Spleen (tissue), 11 donors: ENCODE measurements around the gene U2AF2. TPM values are rescaled to one million over a fixed set of nuclear protein-coding genes. Genes with fewer than 3 reads are reported as not detected.
A peak's percentile ranks its signal among the peaks of the same experiment; 100 is the strongest.

Source experiments
- DNase-seq: peaks from one replicate; pipeline ENCODE4 v3.0.0-alpha.2; 2020
- H3K27ac ChIP-seq, 8 donors: fragments of 200-600 bp; sonication (generic) in 7 of 8; 1 replicate in 4 of 8; 2 replicates in 4 of 8; pipeline versions ENCODE4 v1.5.0 to v1.8.0; 2016 to 2021; ENCODE audit warnings: inconsistent platforms in 4 of 8, mild to moderate bottlenecking in 4 of 8, moderate library complexity in 1 of 8
- H3K27me3 ChIP-seq, 7 donors: fragments of 200-600 bp; sonication (generic) in 6 of 7; replicated peaks in 1 of 7; 1 replicate in 4 of 7; 2 replicates in 3 of 7; pipeline versions ENCODE4 v1.5.0 to v1.8.0; 2016 to 2021; ENCODE audit warnings: inconsistent platforms in 3 of 7, mild to moderate bottlenecking in 1 of 7
- H3K36me3 ChIP-seq, 6 donors: fragments of 200-600 bp; sonication (generic) in 5 of 6; 1 replicate in 4 of 6; 2 replicates in 2 of 6; pipeline versions ENCODE4 v1.5.0 to v1.8.0; 2016 to 2021; ENCODE audit warnings: inconsistent platforms in 2 of 6
- H3K4me1 ChIP-seq, 6 donors: fragments of 200-600 bp; sonication (generic) in 5 of 6; 1 replicate in 3 of 6; 2 replicates in 3 of 6; pipeline versions ENCODE4 v1.5.0 to v1.8.0; 2016 to 2021; ENCODE audit warnings: inconsistent platforms in 3 of 6
- H3K4me3 ChIP-seq, 8 donors: fragments of 200-600 bp; sonication (generic) in 7 of 8; 1 replicate in 4 of 8; 2 replicates in 4 of 8; pipeline versions ENCODE4 v1.5.0 to v1.8.0; 2016 to 2021; ENCODE audit warnings: inconsistent platforms in 4 of 8, mild to moderate bottlenecking in 4 of 8, moderate library complexity in 2 of 8
- H3K9me3 ChIP-seq, 8 donors: fragments of 200-600 bp; sonication (generic) in 7 of 8; 1 replicate in 4 of 8; 2 replicates in 4 of 8; pipeline versions ENCODE4 v1.5.0 to v1.8.0; 2016 to 2021; ENCODE audit warnings: inconsistent platforms in 4 of 8
- CTCF ChIP-seq, 11 experiments: fragments of 200-600 bp in 7 of 11; fragments of 450-650 bp in 4 of 11; sonication (generic) in 4 of 11; IDR thresholded peaks in 8 of 11; conservative IDR thresholded peaks in 3 of 11; 1 replicate in 7 of 11; 2 replicates in 4 of 11; pipeline versions ENCODE4 v1.4.0 to v1.8.0; 2016 to 2021; ENCODE audit warnings: antibody characterized with exemption in 11 of 11, inconsistent platforms in 4 of 11, mild to moderate bottlenecking in 1 of 11
- POLR2A ChIP-seq, 3 donors: fragments of 450-650 bp; IDR thresholded peaks; one replicate each; pipeline ENCODE4 v1.5.1; 2017; ENCODE audit warnings: antibody characterized with exemption in 3 of 3, mild to moderate bottlenecking in 1 of 3
- POLR2AphosphoS5 ChIP-seq, 3 donors: sonication (generic); formaldehyde crosslinking; IDR thresholded peaks; one replicate each; pipeline ENCODE4 v1.5.1; 2017; ENCODE audit warnings: antibody characterized with exemption in 3 of 3
- WGBS, 5 donors: extraction: QIAGEN DNeasy Blood & Tissue Kit in 3 of 5; methylation state at CpG; one replicate each; pipeline versions ENCODE4 v1.1.5 to v1.1.7; 2013 to 2018; 5-methylcytosine and 5-hydroxymethylcytosine counted together
- intact Hi-C: fragments of 100-400 bp; cut with DNase I; formaldehyde crosslinking; loops from one replicate; pipeline ENCODE4 v1.15.0; 2023; ENCODE audit warnings: low total_unique reads
- polyA plus RNA-seq, 3 donors: library from polyadenylated mRNA; stranded (reverse); fragments of 200-250 nt; gene quantifications; one replicate each; pipeline ENCODE4 v1.2.1, GENCODE V29; 2013
- total RNA-seq, 7 donors: library from RNA; depleted of rRNA in 3 of 7; stranded (reverse); fragments of >200 nt in 3 of 7; fragmentation: NEBNext Ultra II Directional in 4 of 7; extraction: Animal tissue kit (Norgen Biotek cat#: 25700) in 4 of 7; gene quantifications; one replicate each; pipeline versions ENCODE4 v1.1.0 to v1.2.1, GENCODE V29; 2016 to 2021
- donor health status: healthy with polysubstance abuse.
- donor health status: DM: no; HTN: no; CAD: no; lungs with moderate emphysema.
- donor health status: DM: no; HTN: no; CAD: no.
- donor health status: Bipolar disorder and iron deficiency.
- donor health status: healthy.
- donor health status: DM: no; HTN: no; CAD: no.
- donor health status: DM: yes; HTN: yes; CAD: no.

Gene U2AF2
- total and polyA plus RNA-seq, 10 donors: 67.2 to 218 (median 171) TPM

- no peak for DNase-seq
- Histone ChIP-seq H3K4me3 (peak overlapping the region; percentile 61 to 97 (median 74)), H3K27me3 (no peaks in the 10 kb centered on the region), H3K27ac (peak overlapping the region; percentile 55 to 99 (median 96)), H3K4me1 (peaks cover 18 to 95% (median 63%) of the 10 kb centered on the region in 6 donors), H3K36me3 (peaks cover 0 to 52% (median 15%) of the 10 kb centered on the region in 6 donors), H3K9me3 (no peaks in the 10 kb centered on the region)
- intact Hi-C loops: no loop called here
- 24 to 26% (median 24%) methylated on average over 12 of the region's 12 CpGs for WGBS, 5 donors
- TF ChIP-seq POLR2AphosphoS5 (IDR thresholded peaks at IDR 0.05): peak in 1 of 3 donors; percentile 2
- TF ChIP-seq POLR2A (IDR thresholded peaks at IDR 0.05): no peak
- peak in 1 of 11 experiments; percentile 4 for TF ChIP-seq CTCF (IDR thresholded peaks at IDR 0.05 in 8 of 11, conservative IDR thresholded peaks at IDR 0.05 in 3 of 11)
Measured at GRCh38 chr19:55606471-55606787, 48.4 kb upstream of the U2AF2 start.

- Histone ChIP-seq H3K9me3 (no peaks in the 10 kb centered on the region), H3K4me1 (peaks cover 20 to 95% (median 63%) of the 10 kb centered on the region in 6 donors), H3K27ac (peak overlapping the region; percentile 55 to 99 (median 96)), H3K4me3 (peak overlapping the region in 6 of 8 donors; percentile 61 to 97 (median 81)), H3K27me3 (no peaks in the 10 kb centered on the region), H3K36me3 (peaks cover 0 to 52% (median 15%) of the 10 kb centered on the region in 6 donors)
- WGBS, 5 donors: 59 to 71% (median 62%) methylated on average over 9 of the region's 9 CpGs
- TF ChIP-seq CTCF (IDR thresholded peaks at IDR 0.05 in 8 of 11, conservative IDR thresholded peaks at IDR 0.05 in 3 of 11) (no peak), POLR2A (IDR thresholded peaks at IDR 0.05) (no peak), POLR2AphosphoS5 (IDR thresholded peaks at IDR 0.05) (no peak)
- no peak for DNase-seq
- intact Hi-C loops: no loop called here
Measured at GRCh38 chr19:55606817-55607216, 48.0 kb upstream of the U2AF2 start.

DNA sequence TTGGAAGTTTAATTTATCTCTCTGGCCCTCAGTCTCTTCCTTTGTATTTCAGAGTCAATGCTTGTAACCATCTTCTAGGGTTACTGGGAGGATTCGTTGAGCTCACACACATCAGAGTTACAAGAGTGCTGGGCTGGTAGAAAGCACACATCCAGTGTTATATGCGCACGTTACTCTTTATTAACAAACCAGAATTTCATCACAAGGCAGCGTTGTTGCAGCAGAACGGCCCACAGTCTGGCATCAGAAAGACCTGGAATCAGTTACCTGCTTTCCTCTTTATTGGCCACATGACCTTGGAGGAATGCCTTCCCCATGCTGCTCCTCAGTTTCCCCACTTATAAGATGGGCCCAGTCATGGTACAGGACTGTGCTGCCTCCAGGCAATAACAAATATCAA is 45.5 kb upstream of the U2AF2 start:
- peaks cover 0 to 52% (median 18%) of the 10 kb centered on the region in 6 donors for H3K36me3 ChIP-seq
- WGBS, 5 donors: 56 to 92% (median 73%) methylated on average over 5 of the region's 5 CpGs
- intact Hi-C loops: no loop called here

More for the DNA sequence above, 45.5 kb upstream of the U2AF2 start:
- Histone ChIP-seq H3K4me3 (no peak overlapping the region), H3K27me3 (no peaks in the 10 kb centered on the region), H3K27ac (peak overlapping the region in 3 of 8 donors; percentile 73 to 97 (median 73)), H3K9me3 (no peaks in the 10 kb centered on the region), H3K4me1 (peaks cover 36 to 92% (median 63%) of the 10 kb centered on the region in 6 donors)
- no peak for DNase-seq
- no peak for TF ChIP-seq POLR2AphosphoS5 (IDR thresholded peaks at IDR 0.05)
- no peak for TF ChIP-seq POLR2A (IDR thresholded peaks at IDR 0.05)
- TF ChIP-seq CTCF (IDR thresholded peaks at IDR 0.05 in 8 of 11, conservative IDR thresholded peaks at IDR 0.05 in 3 of 11): no peak
